ENCODE measurements around the gene ZDHHC17.

Gene ZDHHC17

DNA sequence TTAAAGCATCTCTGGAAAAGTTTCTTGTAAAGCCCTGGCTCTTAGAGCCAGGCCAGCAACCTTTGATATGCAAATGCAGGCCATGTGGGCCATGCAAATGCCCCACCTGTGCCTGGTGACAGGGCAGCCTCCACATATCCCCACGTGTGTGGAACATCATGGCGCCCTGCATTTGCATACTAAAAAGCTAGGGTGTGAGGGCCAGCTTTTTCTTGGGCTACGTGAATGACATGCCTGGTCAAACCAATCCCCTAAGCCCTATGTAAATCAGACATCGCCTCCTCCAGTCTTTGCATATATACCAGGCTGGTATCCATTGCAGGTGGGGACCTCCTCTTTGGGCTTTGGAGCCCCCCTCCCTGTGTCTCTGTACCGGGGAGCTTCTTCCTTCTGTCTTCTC lies 108.5 kb downstream of the ZDHHC17 start:
- Histone ChIP-seq H2BK120ac (ENCODE audit: low read depth, low read length) (no peak overlapping the region), H3K18ac (ENCODE audit: low read depth in 1 of 2, low read length in 2 of 2) (no peak overlapping the region), H3K9ac (ENCODE audit: low read length) (no peak overlapping the region), H3K27ac (ENCODE audit: low read length, poor library complexity, severe bottlenecking) (no peak overlapping the region), H2AFZ (ENCODE audit: low read depth, low read length) (no peak overlapping the region), H4K8ac (ENCODE audit: low read length) (no peak overlapping the region), H4K91ac (ENCODE audit: low read length) (no peak overlapping the region), H2BK12ac (ENCODE audit: low read length in 2 of 2) (no peak overlapping the region), H3K4me2 (ENCODE audit: low read length, poor library complexity, severe bottlenecking) (no peak overlapping the region), H3K4me1 (ENCODE audit: control insufficient read depth, insufficient read depth, low read depth, low read length) (peaks cover 1% of the 10 kb centered on the region), H3K23ac (ENCODE audit: low read length in 2 of 2) (no peak overlapping the region), H3K79me1 (replicated peaks; ENCODE audit: low read length, poor library complexity, severe bottlenecking) (peaks cover 29% of the 10 kb centered on the region), H3K9me3 (ENCODE audit: control insufficient read depth, low read length) (no peaks in the 10 kb centered on the region), H3K27me3 (ENCODE audit: control insufficient read depth in 1 of 2, insufficient read depth in 1 of 2, low read length in 2 of 2) (no peaks in the 10 kb centered on the region), H3K14ac (ENCODE audit: low read length in 2 of 2) (no peak overlapping the region), H2AK5ac (ENCODE audit: low read length, severe bottlenecking) (no peak overlapping the region), H2BK15ac (ENCODE audit: low read depth, poor library complexity, severe bottlenecking) (no peak overlapping the region), H3K4ac (ENCODE audit: low read depth in 1 of 2, low read length in 2 of 2) (no peak overlapping the region), H3K36me3 (ENCODE audit: control insufficient read depth in 1 of 2, insufficient read depth in 2 of 2, low read depth in 1 of 2, low read length in 2 of 2) (no peaks in the 10 kb centered on the region), H2BK5ac (ENCODE audit: low read depth, low read length, poor library complexity, severe bottlenecking) (no peak overlapping the region), H3K4me3 (ENCODE audit: insufficient read depth in 1 of 2, low read depth in 1 of 2, low read length in 2 of 2) (no peak overlapping the region)
- no peak for DNase-seq
- WGBS = 84% methylated on average over 5 of the region's 5 CpGs

DNA sequence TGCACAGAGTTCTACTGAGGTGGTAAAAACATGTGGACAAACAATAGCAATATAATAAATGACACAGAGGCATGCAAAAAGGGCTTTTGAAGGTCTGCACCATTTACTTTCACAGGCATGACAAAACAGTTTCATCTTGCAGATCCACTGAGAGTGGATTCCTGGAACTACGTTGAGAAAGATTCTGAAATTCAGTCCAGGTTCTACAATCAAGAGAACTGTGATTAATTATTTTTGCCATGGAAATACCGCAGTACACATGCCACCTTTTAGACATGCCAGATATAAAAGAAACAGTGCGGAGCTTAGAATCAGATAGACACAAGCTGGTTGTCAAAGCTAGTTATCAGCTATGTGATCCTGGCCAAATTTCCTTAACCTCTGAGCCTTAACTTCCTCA lies 110.1 kb downstream of the ZDHHC17 start:
- H3K18ac ChIP-seq (ENCODE audit: low read depth in 1 of 2, low read length in 2 of 2) = no peak overlapping the region
- no peak overlapping the region for H2BK12ac ChIP-seq (ENCODE audit: low read length in 2 of 2)
- H2AFZ ChIP-seq (ENCODE audit: low read depth, low read length) = no peak overlapping the region
- no peak overlapping the region for H3K4me3 ChIP-seq (ENCODE audit: insufficient read depth in 1 of 2, low read depth in 1 of 2, low read length in 2 of 2)
- no peak overlapping the region for H2BK15ac ChIP-seq (ENCODE audit: low read depth, poor library complexity, severe bottlenecking)
- no peaks in the 10 kb centered on the region for H3K9me3 ChIP-seq (ENCODE audit: control insufficient read depth, low read length)
- H3K4ac ChIP-seq (ENCODE audit: low read depth in 1 of 2, low read length in 2 of 2) = no peak overlapping the region
- H3K4me2 ChIP-seq (ENCODE audit: low read length, poor library complexity, severe bottlenecking) = no peak overlapping the region
- H3K79me1 ChIP-seq (replicated peaks; ENCODE audit: low read length, poor library complexity, severe bottlenecking) = peaks cover 33% of the 10 kb centered on the region
- H3K14ac ChIP-seq (ENCODE audit: low read length in 2 of 2) = no peak overlapping the region
- H3K27ac ChIP-seq (ENCODE audit: low read length, poor library complexity, severe bottlenecking) = no peak overlapping the region
- DNase-seq = no peak
- H2AK5ac ChIP-seq (ENCODE audit: low read length, severe bottlenecking) = no peak overlapping the region
- H3K23ac ChIP-seq (ENCODE audit: low read length in 2 of 2) = no peak overlapping the region
- H2BK5ac ChIP-seq (ENCODE audit: low read depth, low read length, poor library complexity, severe bottlenecking) = no peak overlapping the region
- no peak overlapping the region for H4K8ac ChIP-seq (ENCODE audit: low read length)
- WGBS = 93% methylated on average over 3 of the region's 3 CpGs
- H3K9ac ChIP-seq (ENCODE audit: low read length) = no peak overlapping the region
- H4K91ac ChIP-seq (ENCODE audit: low read length) = no peak overlapping the region
- no peak overlapping the region for H2BK120ac ChIP-seq (ENCODE audit: low read depth, low read length)
- no peaks in the 10 kb centered on the region for H3K36me3 ChIP-seq (ENCODE audit: control insufficient read depth in 1 of 2, insufficient read depth in 2 of 2, low read depth in 1 of 2, low read length in 2 of 2)
- peaks cover 1% of the 10 kb centered on the region for H3K4me1 ChIP-seq (ENCODE audit: control insufficient read depth, insufficient read depth, low read depth, low read length)
- H3K27me3 ChIP-seq (ENCODE audit: control insufficient read depth in 1 of 2, insufficient read depth in 1 of 2, low read length in 2 of 2) = no peaks in the 10 kb centered on the region

DNA sequence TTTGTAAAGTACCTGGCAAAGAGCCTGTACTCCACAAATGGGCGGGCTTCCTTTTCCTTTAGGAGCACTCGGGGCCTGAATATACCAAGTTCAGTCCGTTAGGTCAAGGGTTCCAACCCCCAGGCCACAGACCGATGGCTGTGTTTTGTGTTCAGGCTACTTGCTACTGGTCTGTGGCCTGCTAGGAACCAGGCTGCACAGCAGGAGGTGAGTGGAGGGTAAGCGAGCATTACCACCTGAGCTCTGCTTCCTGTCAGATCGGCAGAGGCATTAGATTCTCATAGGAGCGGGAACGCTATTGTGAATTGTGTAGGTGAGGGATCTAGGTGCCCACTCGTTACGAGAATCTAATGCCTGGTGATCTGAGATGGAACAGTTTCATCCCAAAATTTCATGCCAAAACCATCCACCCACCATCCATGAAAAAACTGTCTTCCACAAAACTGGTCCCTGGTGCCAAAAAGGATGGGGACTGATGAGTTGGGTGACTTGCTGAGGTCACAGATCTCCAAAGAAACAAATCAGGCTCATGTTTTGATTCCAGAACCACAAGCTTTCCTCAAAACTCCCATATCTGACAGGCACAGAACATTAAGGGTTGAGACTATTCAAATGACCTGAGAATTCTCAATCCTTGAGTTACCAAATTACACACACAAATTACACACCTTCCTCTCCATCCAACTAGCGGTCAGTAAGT lies 110.7 kb downstream of the ZDHHC17 start:
- no peak overlapping the region for H2BK5ac ChIP-seq (ENCODE audit: low read depth, low read length, poor library complexity, severe bottlenecking)
- DNase-seq = no peak
- H3K4me3 ChIP-seq (ENCODE audit: insufficient read depth in 1 of 2, low read depth in 1 of 2, low read length in 2 of 2) = no peak overlapping the region
- no peak overlapping the region for H3K14ac ChIP-seq (ENCODE audit: low read length in 2 of 2)
- no peak overlapping the region for H3K23ac ChIP-seq (ENCODE audit: low read length in 2 of 2)
- H4K91ac ChIP-seq (ENCODE audit: low read length) = no peak overlapping the region
- no peak overlapping the region for H2AFZ ChIP-seq (ENCODE audit: low read depth, low read length)
- no peak overlapping the region for H2AK5ac ChIP-seq (ENCODE audit: low read length, severe bottlenecking)
- H3K18ac ChIP-seq (ENCODE audit: low read depth in 1 of 2, low read length in 2 of 2) = no peak overlapping the region
- H3K9ac ChIP-seq (ENCODE audit: low read length) = no peak overlapping the region
- WGBS = 88% methylated on average over 6 of the region's 11 CpGs
- H3K4ac ChIP-seq (ENCODE audit: low read depth in 1 of 2, low read length in 2 of 2) = no peak overlapping the region
- peak overlapping the region; percentile 12 for H2BK15ac ChIP-seq (ENCODE audit: low read depth, poor library complexity, severe bottlenecking)
- H2BK12ac ChIP-seq (ENCODE audit: low read length in 2 of 2) = no peak overlapping the region
- H3K79me1 ChIP-seq (replicated peaks; ENCODE audit: low read length, poor library complexity, severe bottlenecking) = peaks cover 33% of the 10 kb centered on the region
- H3K9me3 ChIP-seq (ENCODE audit: control insufficient read depth, low read length) = no peaks in the 10 kb centered on the region
- no peak overlapping the region for H2BK120ac ChIP-seq (ENCODE audit: low read depth, low read length)
- H3K36me3 ChIP-seq (ENCODE audit: control insufficient read depth in 1 of 2, insufficient read depth in 2 of 2, low read depth in 1 of 2, low read length in 2 of 2) = no peaks in the 10 kb centered on the region
- no peak overlapping the region for H3K4me2 ChIP-seq (ENCODE audit: low read length, poor library complexity, severe bottlenecking)
- peaks cover 1% of the 10 kb centered on the region for H3K4me1 ChIP-seq (ENCODE audit: control insufficient read depth, insufficient read depth, low read depth, low read length)
- no peaks in the 10 kb centered on the region for H3K27me3 ChIP-seq (ENCODE audit: control insufficient read depth in 1 of 2, insufficient read depth in 1 of 2, low read length in 2 of 2)
- no peak overlapping the region for H4K8ac ChIP-seq (ENCODE audit: low read length)
- no peak overlapping the region for H3K27ac ChIP-seq (ENCODE audit: low read length, poor library complexity, severe bottlenecking)

DNA sequence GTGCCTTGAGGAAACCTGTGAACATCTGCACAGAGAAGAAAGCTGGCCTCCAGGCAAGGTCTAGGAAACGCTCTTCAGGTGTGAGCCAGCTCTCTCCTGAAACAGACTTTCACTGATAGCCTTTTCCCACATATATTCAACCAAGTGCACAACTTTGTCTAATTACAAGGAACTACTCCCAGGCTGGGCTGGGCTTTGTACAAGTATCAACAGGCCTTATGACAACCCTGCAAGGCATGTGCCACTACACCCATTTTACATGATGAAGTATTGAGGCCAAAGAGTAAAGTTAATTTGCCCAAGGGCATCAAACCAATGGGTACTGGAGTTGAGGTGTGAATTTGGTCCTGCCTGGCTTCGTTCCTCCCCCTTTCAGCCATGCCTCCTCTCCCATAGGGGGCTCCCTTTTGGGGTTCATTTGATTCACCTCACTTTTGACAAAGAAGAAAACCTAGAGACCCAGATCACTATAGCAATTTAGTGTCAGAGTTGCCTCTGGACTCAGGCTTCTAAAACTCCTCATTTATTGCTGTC lies 112.8 kb downstream of the ZDHHC17 start:
- Histone ChIP-seq H3K9ac (ENCODE audit: low read length) (no peak overlapping the region), H3K4me1 (ENCODE audit: control insufficient read depth, insufficient read depth, low read depth, low read length) (peaks cover 4% of the 10 kb centered on the region), H3K27me3 (ENCODE audit: control insufficient read depth in 1 of 2, insufficient read depth in 1 of 2, low read length in 2 of 2) (no peaks in the 10 kb centered on the region), H3K79me1 (replicated peaks; ENCODE audit: low read length, poor library complexity, severe bottlenecking) (peaks cover 28% of the 10 kb centered on the region), H3K4ac (ENCODE audit: low read depth in 1 of 2, low read length in 2 of 2) (no peak overlapping the region), H3K4me3 (ENCODE audit: insufficient read depth in 1 of 2, low read depth in 1 of 2, low read length in 2 of 2) (no peak overlapping the region), H2BK5ac (ENCODE audit: low read depth, low read length, poor library complexity, severe bottlenecking) (no peak overlapping the region), H2BK120ac (ENCODE audit: low read depth, low read length) (no peak overlapping the region), H3K14ac (ENCODE audit: low read length in 2 of 2) (no peak overlapping the region), H3K4me2 (ENCODE audit: low read length, poor library complexity, severe bottlenecking) (no peak overlapping the region), H2AFZ (ENCODE audit: low read depth, low read length) (no peak overlapping the region), H4K8ac (ENCODE audit: low read length) (no peak overlapping the region), H3K36me3 (ENCODE audit: control insufficient read depth in 1 of 2, insufficient read depth in 2 of 2, low read depth in 1 of 2, low read length in 2 of 2) (no peaks in the 10 kb centered on the region), H2BK12ac (ENCODE audit: low read length in 2 of 2) (no peak overlapping the region), H3K23ac (ENCODE audit: low read length in 2 of 2) (no peak overlapping the region), H3K9me3 (ENCODE audit: control insufficient read depth, low read length) (no peaks in the 10 kb centered on the region), H4K91ac (ENCODE audit: low read length) (no peak overlapping the region), H2AK5ac (ENCODE audit: low read length, severe bottlenecking) (no peak overlapping the region), H3K18ac (ENCODE audit: low read depth in 1 of 2, low read length in 2 of 2) (no peak overlapping the region), H3K27ac (ENCODE audit: low read length, poor library complexity, severe bottlenecking) (no peak overlapping the region), H2BK15ac (ENCODE audit: low read depth, poor library complexity, severe bottlenecking) (no peak overlapping the region)
- no peak for DNase-seq
- 100% methylated on average over 2 of the region's 2 CpGs for WGBS
